AG09319 (cell line): ENCODE data around the gene CDC42EP1.

ENCODE experiments used
- DNase-seq: peaks from one replicate; pipeline ENCODE4 v3.0.0-alpha.2; 2010; ENCODE audit warnings: low read depth; ENCODE audit errors: extremely low read depth
- CTCF ChIP-seq: IDR thresholded peaks from 2 replicates; pipeline ENCODE4 v1.5.1; 2011; ENCODE audit warnings: low read depth, mild to moderate bottlenecking, inconsistent platforms, low read length, moderate library complexity

CDC42EP1 gene

GRCh38 chr22:37611207-37611606 lies 50.9 kb downstream of the CDC42EP1 start:
- no peak for DNase-seq
- TF ChIP-seq CTCF: no peak

GRCh38 chr22:37616201-37617083 lies 56.2 kb downstream of the CDC42EP1 start:
- no peak for DNase-seq
- TF ChIP-seq CTCF: no peak

- no peak for TF ChIP-seq CTCF
Observed at GRCh38 chr22:37617431-37617830, 57.2 kb downstream of the CDC42EP1 start.

GRCh38 chr22:37618072-37618656 lies 57.9 kb downstream of the CDC42EP1 start:
- no peak for TF ChIP-seq CTCF
- no peak for DNase-seq

More at GRCh38 chr22:37617431-37617830, 57.2 kb downstream of the CDC42EP1 start:
- no peak for DNase-seq

GRCh38 chr22:37618674-37619073 lies 58.4 kb downstream of the CDC42EP1 start:
- no peak for DNase-seq
- TF ChIP-seq CTCF: no peak
